Osteoblast (primary cell): Measurements from ENCODE around the gene COA3. TPM values are rescaled to one million over a fixed set of nuclear protein-coding genes. Genes with fewer than 3 reads are reported as not detected.
A peak's percentile ranks its signal among the peaks of the same experiment; 100 is the strongest.

Experiments
- DNase-seq: peaks from one replicate; pipeline ENCODE4 v3.0.0; 2011; ENCODE audit warnings: low spot score, mixed read lengths; ENCODE audit not compliant: insufficient read length; ENCODE audit errors: missing footprints
- H2AFZ ChIP-seq: 2 replicates; pipeline ENCODE4 v1.6.0; 2011; ENCODE audit warnings: mild to moderate bottlenecking, low read length
- H3K27ac ChIP-seq: 2 replicates; pipeline ENCODE4 v1.5.1; 2011; ENCODE audit warnings: mild to moderate bottlenecking, low read depth, low read length, moderate library complexity
- H3K27me3 ChIP-seq: 2 replicates; pipeline ENCODE4 v1.6.0; 2012; ENCODE audit warnings: mild to moderate bottlenecking, control low read depth, inconsistent platforms, low read length, moderate library complexity; ENCODE audit not compliant: insufficient read depth
- H3K36me3 ChIP-seq: 2 replicates; pipeline ENCODE4 v1.5.1; 2011; ENCODE audit warnings: mild to moderate bottlenecking, low read length, control low read depth, moderate library complexity; ENCODE audit not compliant: insufficient read depth
- H3K4me1 ChIP-seq: 2 replicates; pipeline ENCODE4 v1.5.1; 2011; ENCODE audit warnings: mild to moderate bottlenecking, low read length, control low read depth, moderate library complexity; ENCODE audit not compliant: insufficient read depth
- H3K4me2 ChIP-seq: 2 replicates; pipeline ENCODE4 v1.6.0; 2011; ENCODE audit warnings: mild to moderate bottlenecking, low read length; ENCODE audit not compliant: insufficient read depth
- H3K4me3 ChIP-seq: fragments of 200-600 bp; sonication (generic); 3 replicates; pipeline ENCODE4 v1.5.1; 2012; ENCODE audit warnings: mild to moderate bottlenecking, low read length, inconsistent platforms; ENCODE audit not compliant: insufficient read depth
- H3K79me2 ChIP-seq: 2 replicates; pipeline ENCODE4 v1.6.0; 2012; ENCODE audit warnings: mild to moderate bottlenecking, low read length, control low read depth, inconsistent platforms; ENCODE audit not compliant: insufficient read depth
- H3K9me3 ChIP-seq: 2 replicates; pipeline ENCODE4 v1.5.1; 2011; ENCODE audit warnings: low read depth, low read length, control low read depth
- H4K20me1 ChIP-seq: 2 replicates; pipeline ENCODE4 v1.6.0; 2012; ENCODE audit warnings: mild to moderate bottlenecking, low read length, control low read depth; ENCODE audit not compliant: insufficient read depth
- total RNA-seq: library from RNA; depleted of rRNA; stranded (reverse); fragments of >200 nt; gene quantifications from 2 replicates; pipeline ENCODE4 v1.2.3, GENCODE V29; 2012
- TF ChIP-seq, protein P1 (sequence below): IDR thresholded peaks from 2 replicates; pipeline ENCODE4 v1.5.1; 2011; ENCODE audit warnings: mild to moderate bottlenecking, low read depth, low read length, moderate library complexity; ENCODE audit errors: extremely low read depth

The COA3 gene
- total RNA-seq, 1 donor, result 44.2 TPM

DNA sequence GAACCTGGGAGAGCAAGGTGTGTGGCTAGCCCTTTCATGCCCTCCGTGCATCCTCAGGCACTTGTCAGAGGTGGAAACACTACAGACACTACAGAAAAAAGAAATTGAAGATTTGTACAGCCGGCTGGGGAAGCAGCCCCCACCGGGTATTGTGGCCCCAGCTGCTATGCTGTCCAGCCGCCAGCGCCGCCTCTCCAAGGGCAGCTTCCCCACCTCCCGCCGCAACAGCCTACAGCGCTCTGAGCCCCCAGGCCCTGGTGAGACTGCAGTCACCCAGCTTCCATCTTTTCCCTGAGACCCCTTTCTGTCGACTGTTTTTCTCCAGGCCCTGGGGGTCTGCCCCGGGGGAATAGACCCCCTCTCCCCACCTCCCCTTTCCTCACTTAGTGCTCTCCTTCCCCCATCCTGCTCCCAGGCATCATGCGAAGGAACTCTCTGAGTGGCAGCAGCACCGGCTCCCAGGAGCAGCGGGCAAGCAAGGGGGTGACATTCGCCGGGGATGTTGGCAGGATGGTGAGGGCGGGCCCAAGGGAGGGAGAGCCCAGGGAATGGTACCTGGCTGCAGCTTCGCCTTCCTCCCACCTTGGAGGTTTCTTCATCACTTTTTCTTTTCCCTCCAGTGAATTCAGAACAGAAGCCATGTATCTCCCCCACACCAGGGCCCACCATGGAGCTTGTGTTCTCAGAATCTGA is 2.3 kb downstream of the COA3 start:
- H3K27ac ChIP-seq, result no peak overlapping the region
- no peak overlapping the region for H3K4me3 ChIP-seq
- H3K27me3 ChIP-seq, result no peaks in the 10 kb centered on the region
- no peaks in the 10 kb centered on the region for H3K9me3 ChIP-seq
- peak; percentile 25 for DNase-seq
- no peaks in the 10 kb centered on the region for H4K20me1 ChIP-seq
- H2AFZ ChIP-seq, result no peak overlapping the region
- TF ChIP-seq, protein P1, sequence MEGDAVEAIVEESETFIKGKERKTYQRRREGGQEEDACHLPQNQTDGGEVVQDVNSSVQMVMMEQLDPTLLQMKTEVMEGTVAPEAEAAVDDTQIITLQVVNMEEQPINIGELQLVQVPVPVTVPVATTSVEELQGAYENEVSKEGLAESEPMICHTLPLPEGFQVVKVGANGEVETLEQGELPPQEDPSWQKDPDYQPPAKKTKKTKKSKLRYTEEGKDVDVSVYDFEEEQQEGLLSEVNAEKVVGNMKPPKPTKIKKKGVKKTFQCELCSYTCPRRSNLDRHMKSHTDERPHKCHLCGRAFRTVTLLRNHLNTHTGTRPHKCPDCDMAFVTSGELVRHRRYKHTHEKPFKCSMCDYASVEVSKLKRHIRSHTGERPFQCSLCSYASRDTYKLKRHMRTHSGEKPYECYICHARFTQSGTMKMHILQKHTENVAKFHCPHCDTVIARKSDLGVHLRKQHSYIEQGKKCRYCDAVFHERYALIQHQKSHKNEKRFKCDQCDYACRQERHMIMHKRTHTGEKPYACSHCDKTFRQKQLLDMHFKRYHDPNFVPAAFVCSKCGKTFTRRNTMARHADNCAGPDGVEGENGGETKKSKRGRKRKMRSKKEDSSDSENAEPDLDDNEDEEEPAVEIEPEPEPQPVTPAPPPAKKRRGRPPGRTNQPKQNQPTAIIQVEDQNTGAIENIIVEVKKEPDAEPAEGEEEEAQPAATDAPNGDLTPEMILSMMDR, result no peak
- H3K36me3 ChIP-seq, result peaks cover 5% of the 10 kb centered on the region
- peaks cover 16% of the 10 kb centered on the region for H3K4me1 ChIP-seq
- no peak overlapping the region for H3K4me2 ChIP-seq
- H3K79me2 ChIP-seq, result peaks cover 18% of the 10 kb centered on the region

DNA sequence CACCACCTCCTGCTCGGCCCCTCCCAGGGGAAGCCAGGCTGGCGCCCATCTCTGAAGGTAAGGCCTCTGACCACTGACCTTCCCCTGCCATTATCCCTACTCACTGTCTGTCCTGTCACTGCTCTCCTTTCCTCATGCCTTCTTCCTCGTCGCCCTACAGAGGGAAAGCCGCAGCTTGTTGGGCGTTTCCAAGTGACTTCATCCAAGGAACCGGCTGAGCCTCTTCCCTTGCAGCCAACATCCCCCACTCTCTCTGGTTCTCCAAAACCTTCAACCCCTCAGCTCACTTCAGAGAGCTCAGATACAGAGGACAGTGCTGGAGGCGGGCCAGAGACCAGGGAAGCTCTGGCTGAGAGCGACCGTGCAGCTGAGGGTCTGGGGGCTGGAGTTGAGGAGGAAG is 3.0 kb downstream of the COA3 start:
- H3K27ac ChIP-seq, result no peak overlapping the region
- TF ChIP-seq, protein P1, result no peak
- H3K9me3 ChIP-seq, result no peaks in the 10 kb centered on the region
- no peak for DNase-seq
- no peaks in the 10 kb centered on the region for H4K20me1 ChIP-seq
- no peaks in the 10 kb centered on the region for H3K27me3 ChIP-seq
- peaks cover 18% of the 10 kb centered on the region for H3K79me2 ChIP-seq
- peaks cover 16% of the 10 kb centered on the region for H3K4me1 ChIP-seq
- no peak overlapping the region for H3K4me2 ChIP-seq
- H3K36me3 ChIP-seq, result peaks cover 5% of the 10 kb centered on the region
- H2AFZ ChIP-seq, result no peak overlapping the region
- H3K4me3 ChIP-seq, result no peak overlapping the region

DNA sequence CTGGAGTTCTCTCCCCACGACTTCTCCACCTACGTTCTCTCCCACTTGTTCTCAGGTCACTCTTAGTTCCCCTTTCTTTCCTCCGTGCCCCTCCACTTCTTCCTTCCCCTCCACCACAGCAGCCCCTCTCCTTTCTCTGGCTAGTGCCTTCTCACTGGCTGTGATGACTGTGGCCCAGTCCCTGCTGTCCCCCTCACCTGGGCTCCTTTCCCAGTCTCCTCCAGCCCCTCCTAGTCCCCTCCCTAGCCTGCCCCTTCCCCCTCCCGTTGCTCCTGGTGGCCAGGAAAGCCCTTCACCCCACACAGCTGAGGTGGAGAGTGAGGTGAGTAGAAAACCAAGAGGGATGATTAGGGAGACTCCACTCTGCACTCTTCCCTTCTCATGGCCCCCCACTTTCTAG is 3.4 kb downstream of the COA3 start:
- Histone ChIP-seq H3K36me3 (peaks cover 5% of the 10 kb centered on the region), H3K4me1 (peaks cover 16% of the 10 kb centered on the region), H3K4me3 (no peak overlapping the region), H3K9me3 (no peaks in the 10 kb centered on the region), H4K20me1 (no peaks in the 10 kb centered on the region), H3K27me3 (no peaks in the 10 kb centered on the region), H3K79me2 (peaks cover 18% of the 10 kb centered on the region), H3K27ac (no peak overlapping the region), H2AFZ (no peak overlapping the region), H3K4me2 (no peak overlapping the region)
- TF ChIP-seq, protein P1, result no peak
- no peak for DNase-seq

DNA sequence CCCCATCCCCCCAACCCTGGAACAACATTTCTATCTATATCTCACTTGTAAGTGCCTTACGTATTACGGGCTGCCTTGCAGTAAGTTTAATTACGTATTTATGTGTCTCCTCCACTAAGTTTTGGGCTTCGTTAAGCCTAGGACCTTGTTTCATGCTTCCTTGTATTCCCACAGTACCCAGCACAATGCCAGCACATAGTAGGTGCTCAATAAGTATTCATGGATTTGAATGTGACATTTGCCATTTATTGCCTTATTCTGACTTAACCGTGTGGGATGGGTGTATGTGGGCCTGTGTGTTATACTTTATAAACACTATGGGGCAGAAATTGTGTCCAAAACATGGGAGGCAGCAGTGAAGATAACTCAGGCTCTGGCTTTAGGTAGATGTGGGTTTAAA is 6.0 kb downstream of the COA3 start:
- Histone ChIP-seq H3K27me3 (no peaks in the 10 kb centered on the region), H4K20me1 (no peaks in the 10 kb centered on the region), H2AFZ (no peak overlapping the region), H3K79me2 (peaks cover 10% of the 10 kb centered on the region), H3K4me3 (no peak overlapping the region), H3K4me1 (peaks cover 8% of the 10 kb centered on the region), H3K9me3 (no peaks in the 10 kb centered on the region), H3K36me3 (peaks cover 14% of the 10 kb centered on the region), H3K4me2 (no peak overlapping the region), H3K27ac (no peak overlapping the region)
- TF ChIP-seq, protein P1, result no peak
- DNase-seq, result no peak
